Neural cell (in vitro differentiated cells): Measurements from ENCODE around the gene NCK2.

Experiments
- POLR2AphosphoS5 ChIP-seq: IDR thresholded peaks from 2 replicates; pipeline ENCODE4 v1.6.1; 2012
- TF ChIP-seq, protein P1 (sequence below): fragments of 450-650 bp; IDR thresholded peaks from 2 replicates; pipeline ENCODE4 v1.5.1; 2014; ENCODE audit warnings: antibody characterized with exemption, mild to moderate bottlenecking, moderate library complexity; ENCODE audit not compliant: poor library complexity, severe bottlenecking

DNA sequence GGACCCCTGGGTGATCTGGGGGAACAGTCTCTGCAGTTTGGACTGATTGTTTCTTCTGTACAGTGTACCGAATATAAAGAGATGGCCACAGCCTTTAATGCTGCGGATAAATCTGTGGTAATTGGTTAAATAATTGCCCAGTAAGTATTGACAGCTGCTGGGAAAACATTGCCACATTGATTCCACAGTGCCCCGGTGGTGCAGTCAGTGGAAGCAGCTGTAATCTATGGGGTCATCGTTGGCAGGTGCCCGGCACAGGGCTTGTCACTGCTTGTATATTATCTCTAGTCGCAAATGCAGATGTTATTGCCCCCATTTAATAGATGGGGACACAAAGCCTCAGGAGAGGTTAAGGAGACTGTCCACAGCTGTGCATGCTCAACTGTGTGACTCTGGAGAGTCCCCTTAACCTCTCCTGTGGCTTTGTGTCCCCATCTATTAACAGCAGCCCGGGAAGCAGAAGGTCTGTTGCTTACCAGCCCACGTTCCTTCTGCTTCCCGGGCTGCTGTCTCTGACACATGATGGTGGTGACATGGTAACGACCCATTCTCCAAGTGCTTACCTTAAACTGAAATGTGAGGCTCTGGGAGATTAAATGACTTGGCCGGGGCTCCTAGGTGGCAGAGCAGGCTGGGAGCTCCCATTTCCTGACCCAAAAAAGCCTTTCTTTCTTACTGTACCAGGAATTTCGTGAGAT is 76.9 kb downstream of the NCK2 start:
- no peak for TF ChIP-seq POLR2AphosphoS5
- TF ChIP-seq, protein P1, sequence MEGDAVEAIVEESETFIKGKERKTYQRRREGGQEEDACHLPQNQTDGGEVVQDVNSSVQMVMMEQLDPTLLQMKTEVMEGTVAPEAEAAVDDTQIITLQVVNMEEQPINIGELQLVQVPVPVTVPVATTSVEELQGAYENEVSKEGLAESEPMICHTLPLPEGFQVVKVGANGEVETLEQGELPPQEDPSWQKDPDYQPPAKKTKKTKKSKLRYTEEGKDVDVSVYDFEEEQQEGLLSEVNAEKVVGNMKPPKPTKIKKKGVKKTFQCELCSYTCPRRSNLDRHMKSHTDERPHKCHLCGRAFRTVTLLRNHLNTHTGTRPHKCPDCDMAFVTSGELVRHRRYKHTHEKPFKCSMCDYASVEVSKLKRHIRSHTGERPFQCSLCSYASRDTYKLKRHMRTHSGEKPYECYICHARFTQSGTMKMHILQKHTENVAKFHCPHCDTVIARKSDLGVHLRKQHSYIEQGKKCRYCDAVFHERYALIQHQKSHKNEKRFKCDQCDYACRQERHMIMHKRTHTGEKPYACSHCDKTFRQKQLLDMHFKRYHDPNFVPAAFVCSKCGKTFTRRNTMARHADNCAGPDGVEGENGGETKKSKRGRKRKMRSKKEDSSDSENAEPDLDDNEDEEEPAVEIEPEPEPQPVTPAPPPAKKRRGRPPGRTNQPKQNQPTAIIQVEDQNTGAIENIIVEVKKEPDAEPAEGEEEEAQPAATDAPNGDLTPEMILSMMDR = no peak
